Kidney epithelial cell (primary cell): Measurements from ENCODE around the gene SETMAR. TPM values are rescaled to one million over a fixed set of nuclear protein-coding genes. Genes with fewer than 3 reads are reported as not detected.

Experiments used
- DNase-seq: peaks from one replicate; pipeline ENCODE4 v3.0.0-alpha.2; 2010; ENCODE audit warnings: low read depth
- H3K27me3 ChIP-seq: 2 replicates; pipeline ENCODE4 v1.6.0; 2011; ENCODE audit warnings: low read length; ENCODE audit not compliant: control insufficient read depth, insufficient read depth
- H3K36me3 ChIP-seq: 2 replicates; pipeline ENCODE4 v1.5.1; 2011; ENCODE audit warnings: low read length; ENCODE audit not compliant: control insufficient read depth, insufficient read depth
- H3K4me3 ChIP-seq: 2 replicates; pipeline ENCODE4 v1.5.1; 2011; ENCODE audit warnings: low read depth, mild to moderate bottlenecking, control low read depth, low read length
- CTCF ChIP-seq: IDR thresholded peaks from 2 replicates; pipeline ENCODE4 v1.5.1; 2011; ENCODE audit warnings: mild to moderate bottlenecking, moderate library complexity, low read length, control low read depth, inconsistent platforms; ENCODE audit not compliant: insufficient read depth, poor library complexity, severe bottlenecking
- total RNA-seq: library from RNA; depleted of rRNA; stranded (reverse); fragments of >200 nt; gene quantifications from 2 replicates; pipeline ENCODE4 v1.2.3, GENCODE V29; 2015

SETMAR gene
- total RNA-seq, 1 donor from 2014 or later: 17.8 TPM

GRCh38 chr3:4309491-4310128, 6.4 kb downstream of the SETMAR start:
- TF ChIP-seq CTCF: no peak

DNA sequence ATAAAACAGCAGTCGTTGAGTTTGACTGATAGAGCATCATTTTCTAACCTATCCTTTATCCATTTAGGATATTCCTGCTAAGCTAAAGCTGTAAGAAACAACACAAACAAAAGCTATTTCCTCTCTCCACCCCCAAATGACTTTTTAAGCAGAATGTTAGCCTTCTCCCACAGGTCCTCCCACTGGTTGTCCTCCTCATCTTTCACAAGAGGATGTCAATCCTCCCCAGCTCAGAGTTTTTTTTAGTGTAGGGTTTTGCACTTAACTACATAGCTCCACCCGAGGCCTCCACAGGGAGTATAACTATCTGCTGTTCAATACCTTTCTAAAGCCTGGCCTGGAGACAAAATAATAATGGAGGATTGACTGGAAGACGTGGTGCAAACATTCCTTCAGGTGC, 7.8 kb downstream of the SETMAR start:
- Histone ChIP-seq H3K36me3 (no peaks in the 10 kb centered on the region), H3K4me3 (no peak overlapping the region), H3K27me3 (no peaks in the 10 kb centered on the region)
- no peak for DNase-seq
- TF ChIP-seq CTCF: no peak

More at GRCh38 chr3:4309491-4310128, 6.4 kb downstream of the SETMAR start:
- DNase-seq: no peak
- no peak overlapping the region for H3K4me3 ChIP-seq
- H3K27me3 ChIP-seq: no peaks in the 10 kb centered on the region
- no peaks in the 10 kb centered on the region for H3K36me3 ChIP-seq

- Histone ChIP-seq H3K27me3 (no peaks in the 10 kb centered on the region), H3K36me3 (no peaks in the 10 kb centered on the region), H3K4me3 (no peak overlapping the region)
- no peak for TF ChIP-seq CTCF
- DNase-seq: no peak
Observed at GRCh38 chr3:4311496-4311895, 8.3 kb downstream of the SETMAR start.

GRCh38 chr3:4313606-4314293, 10.6 kb downstream of the SETMAR start:
- no peaks in the 10 kb centered on the region for H3K27me3 ChIP-seq
- no peak for TF ChIP-seq CTCF
- no peak overlapping the region for H3K4me3 ChIP-seq
- no peak for DNase-seq
- H3K36me3 ChIP-seq: no peaks in the 10 kb centered on the region

- Histone ChIP-seq H3K27me3 (no peaks in the 10 kb centered on the region), H3K4me3 (no peak overlapping the region), H3K36me3 (no peaks in the 10 kb centered on the region)
- TF ChIP-seq CTCF: peak; percentile 20
- DNase-seq: no peak
Observed at GRCh38 chr3:4314688-4315087, 11.5 kb downstream of the SETMAR start.
